MM.1S (cell line): ENCODE data around the gene ERFL.

ENCODE experiments used
- EZH2 ChIP-seq: fragments of 300-600 bp; sonication (generic); optimal IDR thresholded peaks from 2 replicates; pipeline ENCODE3; 2017; ENCODE audit warnings: low read depth, mild to moderate bottlenecking, antibody characterized with exemption, low read length, mixed read lengths
- EZH2phosphoT487 ChIP-seq: fragments of 300-600 bp; sonication (generic); IDR thresholded peaks from 2 replicates; pipeline ENCODE4 v1.6.1; 2018; ENCODE audit warnings: antibody characterized with exemption, low read length
- TF ChIP-seq, protein P1 (sequence below): fragments of 300-600 bp; sonication (generic); IDR thresholded peaks from 2 replicates; pipeline ENCODE4 v1.5.1; 2016; ENCODE audit warnings: antibody characterized with exemption, low read length, mixed read lengths

DNA sequence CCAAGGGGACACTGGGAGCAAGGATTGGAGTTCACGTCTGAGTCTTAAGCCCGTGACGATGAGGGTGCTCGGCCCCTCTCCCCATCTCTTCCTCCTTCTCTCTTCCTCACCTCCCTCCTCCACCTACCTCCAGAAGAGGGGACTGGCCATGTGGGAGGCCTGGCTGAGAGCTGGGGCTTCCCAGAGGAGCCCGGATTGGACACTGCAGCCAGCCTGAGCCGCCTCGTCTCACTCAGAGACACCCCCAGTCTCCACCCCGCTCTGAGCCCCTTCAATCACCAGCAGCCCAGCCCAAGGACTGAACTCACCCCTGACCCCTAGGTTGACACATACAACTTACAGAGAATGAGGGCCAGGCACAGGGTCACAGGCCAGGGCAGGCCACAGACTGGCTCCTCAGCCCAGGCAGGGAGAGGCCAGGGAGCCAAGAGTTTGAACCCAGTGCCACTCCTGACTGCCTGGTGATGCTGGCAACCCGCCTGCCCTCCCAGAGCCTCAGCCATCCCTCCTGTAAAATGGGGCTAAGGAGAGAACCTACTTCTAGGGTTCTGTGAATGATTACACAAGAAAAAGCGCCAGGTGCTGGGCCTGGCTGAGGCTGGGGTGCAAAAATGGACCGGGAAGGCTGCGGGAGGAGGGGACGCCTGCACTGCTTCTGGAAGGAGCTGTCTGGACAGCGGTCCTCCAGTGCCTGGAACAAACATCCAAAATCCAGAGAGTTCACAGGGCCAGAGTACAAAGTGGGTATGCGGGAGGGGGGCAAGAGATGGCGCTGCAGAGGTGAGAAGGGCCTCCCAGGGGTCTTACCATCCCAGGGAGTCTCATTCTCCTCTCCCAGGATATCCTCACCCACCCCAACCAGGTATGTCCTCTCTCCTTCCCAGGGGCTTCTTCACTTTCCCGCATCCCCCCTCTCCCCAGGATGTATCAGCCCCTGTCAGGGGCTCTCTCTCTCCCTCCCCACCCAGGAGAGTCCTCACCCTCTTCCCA, 50.0 kb downstream of the ERFL start:
- TF ChIP-seq, protein P1, sequence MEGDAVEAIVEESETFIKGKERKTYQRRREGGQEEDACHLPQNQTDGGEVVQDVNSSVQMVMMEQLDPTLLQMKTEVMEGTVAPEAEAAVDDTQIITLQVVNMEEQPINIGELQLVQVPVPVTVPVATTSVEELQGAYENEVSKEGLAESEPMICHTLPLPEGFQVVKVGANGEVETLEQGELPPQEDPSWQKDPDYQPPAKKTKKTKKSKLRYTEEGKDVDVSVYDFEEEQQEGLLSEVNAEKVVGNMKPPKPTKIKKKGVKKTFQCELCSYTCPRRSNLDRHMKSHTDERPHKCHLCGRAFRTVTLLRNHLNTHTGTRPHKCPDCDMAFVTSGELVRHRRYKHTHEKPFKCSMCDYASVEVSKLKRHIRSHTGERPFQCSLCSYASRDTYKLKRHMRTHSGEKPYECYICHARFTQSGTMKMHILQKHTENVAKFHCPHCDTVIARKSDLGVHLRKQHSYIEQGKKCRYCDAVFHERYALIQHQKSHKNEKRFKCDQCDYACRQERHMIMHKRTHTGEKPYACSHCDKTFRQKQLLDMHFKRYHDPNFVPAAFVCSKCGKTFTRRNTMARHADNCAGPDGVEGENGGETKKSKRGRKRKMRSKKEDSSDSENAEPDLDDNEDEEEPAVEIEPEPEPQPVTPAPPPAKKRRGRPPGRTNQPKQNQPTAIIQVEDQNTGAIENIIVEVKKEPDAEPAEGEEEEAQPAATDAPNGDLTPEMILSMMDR = no peak
- TF ChIP-seq EZH2phosphoT487 (no peak), EZH2 (no peak)
